Measurements from ENCODE around the gene GART.
A peak's percentile ranks its signal among the peaks of the same experiment; 100 is the strongest.
"Not testable (repeated sequence)": the region's sequence is repeated elsewhere in the genome, so short reads cannot be mapped to it uniquely, and the experiment has no call there.

GART gene

DNA sequence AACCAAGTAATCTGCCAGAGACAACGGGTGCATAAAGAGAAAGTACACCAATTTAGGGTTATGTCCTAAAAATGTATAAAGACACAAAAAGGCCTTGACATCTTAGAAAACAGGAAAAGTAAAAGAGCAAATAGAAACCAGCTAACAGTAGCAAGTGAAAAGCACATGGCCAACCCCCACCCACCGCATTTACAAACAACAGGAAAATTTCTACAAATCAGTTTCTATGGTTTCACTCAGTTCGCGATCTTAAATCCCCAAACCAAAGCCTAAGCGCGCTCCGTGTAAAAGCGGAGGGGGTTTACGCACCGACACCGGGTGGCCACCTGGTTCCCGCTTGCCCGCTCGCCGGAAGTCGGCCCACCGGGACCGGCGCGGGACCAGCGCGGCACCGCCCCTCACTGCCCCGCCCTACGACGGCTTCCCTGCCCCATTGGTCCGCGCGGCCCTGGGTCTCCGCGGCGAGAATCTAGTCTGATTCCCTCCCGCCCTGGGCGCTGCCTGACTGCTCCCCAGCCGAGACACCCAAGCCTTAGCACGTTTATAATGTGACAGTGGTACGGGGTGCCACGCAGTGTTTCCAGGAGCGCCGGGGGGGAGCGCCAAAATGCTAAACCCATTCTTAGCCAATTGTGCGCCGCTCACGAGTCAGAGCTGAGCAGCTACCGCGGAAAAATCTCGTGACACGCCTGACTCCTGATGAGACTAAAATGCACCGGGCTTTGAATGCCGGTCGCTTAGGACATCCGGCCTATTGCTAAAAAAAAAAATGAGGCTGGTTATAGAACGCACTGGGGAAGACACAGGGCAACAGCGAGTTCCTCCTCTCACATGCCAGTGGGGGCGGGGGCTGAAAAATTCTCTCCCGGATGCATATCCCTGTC, at the start of gene GART:
TSS of gene GART (minus strand) at position 362 of the 884 bp plus-strand sequence. CDS start 2,802 bp downstream, outside the sequence.
- DNase-seq = peak; percentile 60

GRCh38 chr21:33588485-33589335, 46.8 kb upstream of the GART start, which contains the start of gene DONSON:
DONSON (minus strand) TSS chr21:33588684; CDS start chr21:33588641, 43 bp downstream.
- DNase-seq = peak; percentile 79

- DNase-seq = no peak
Observed at GRCh38 chr21:33587792-33588484, 46.0 kb upstream of the GART start.

- no peak for DNase-seq
Observed at GRCh38 chr21:33586927-33587326, 45.0 kb upstream of the GART start.

GRCh38 chr21:33584455-33584854, 42.5 kb upstream of the GART start:
- no peak for DNase-seq

DNA sequence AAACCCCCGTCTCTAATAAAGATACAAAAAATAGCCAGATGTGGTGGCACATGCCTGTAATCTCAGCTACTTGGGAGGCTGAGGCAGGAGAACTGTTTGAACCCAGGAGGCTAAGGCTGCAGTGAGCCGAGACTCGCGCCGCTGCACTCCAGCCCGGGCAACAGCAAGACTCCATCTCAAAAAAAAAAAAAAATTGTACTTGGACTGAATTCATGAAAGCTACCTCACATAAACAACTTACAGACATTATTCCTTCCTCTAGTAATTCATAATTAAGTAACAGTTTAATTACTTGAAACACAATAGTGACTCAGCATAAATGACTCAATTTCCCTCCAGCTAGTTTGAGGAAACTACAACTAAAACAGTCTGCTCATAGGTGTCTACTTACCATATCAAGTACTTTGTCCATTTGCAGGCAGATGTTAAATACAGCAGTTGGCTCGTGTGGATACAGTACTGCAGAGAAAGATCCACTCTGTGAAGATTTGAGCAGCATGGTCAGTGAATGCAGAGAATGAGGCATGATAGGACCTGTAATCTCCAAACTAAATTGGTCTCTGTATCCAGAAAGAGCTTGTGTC, 37.1 kb upstream of the GART start:
- DNase-seq = no peak

GRCh38 chr21:33578214-33578613, 36.3 kb upstream of the GART start:
- DNase-seq = no peak

GRCh38 chr21:33576741-33577141, 34.8 kb upstream of the GART start:
- not testable (repeated sequence) for DNase-seq

DNA sequence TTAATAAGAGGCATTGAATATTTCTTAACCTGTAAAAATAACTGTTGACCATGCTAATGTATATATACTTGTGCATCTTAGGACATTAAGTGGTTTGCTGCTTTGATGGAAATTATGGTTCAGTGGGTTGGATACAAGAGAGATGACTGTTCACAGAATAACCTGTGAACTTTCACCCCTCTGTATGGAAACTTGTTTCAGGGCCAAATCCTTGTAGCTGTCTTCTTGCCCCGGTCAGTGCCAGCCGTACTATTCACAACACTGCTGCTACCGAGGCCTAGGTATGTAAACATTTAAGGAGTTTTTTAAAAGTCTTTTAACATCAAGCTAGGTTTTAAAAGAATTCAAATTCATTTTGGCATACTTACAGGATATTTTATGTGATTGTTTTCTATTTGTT, 30.4 kb upstream of the GART start:
- no peak for DNase-seq

- DNase-seq = no peak
Observed at GRCh38 chr21:33569991-33570390, 28.1 kb upstream of the GART start.

DNA sequence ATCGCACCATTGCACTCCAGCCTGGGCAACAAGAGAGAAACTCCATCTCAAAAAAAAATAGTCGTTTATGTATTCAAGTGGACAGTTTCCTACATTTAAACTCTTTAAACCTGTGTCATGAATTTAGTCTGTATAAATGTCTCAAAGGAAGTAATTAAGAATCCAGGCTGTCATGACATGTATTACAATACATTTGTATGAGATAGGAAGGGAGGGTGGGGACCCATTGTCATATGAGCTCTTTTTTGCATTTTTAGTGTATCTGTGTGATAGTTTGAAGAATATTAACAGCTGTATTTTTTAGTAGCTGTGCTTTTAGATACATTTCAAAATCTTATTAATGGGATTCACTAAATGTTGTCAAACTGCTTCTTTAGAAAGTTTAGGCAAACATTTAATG, 26.5 kb upstream of the GART start:
- no peak for DNase-seq

DNA sequence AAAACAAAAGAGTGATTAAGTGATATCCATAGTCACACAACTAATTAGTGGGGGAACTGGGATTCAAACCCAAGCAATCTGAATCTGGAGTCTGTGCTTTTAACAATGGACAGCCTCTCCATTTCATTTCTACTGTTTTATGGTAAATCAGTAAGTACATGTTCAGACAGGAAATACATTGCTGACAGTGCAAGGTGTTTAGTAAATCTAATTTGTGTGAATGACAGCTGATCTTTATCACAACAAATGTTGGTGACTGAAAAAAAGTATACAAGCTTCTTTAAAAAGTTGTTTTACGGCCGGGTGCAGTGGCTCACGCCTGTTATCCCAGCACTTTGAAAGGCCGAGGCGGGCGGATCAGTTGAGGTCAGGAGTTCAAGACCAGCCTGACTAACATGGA, 26.0 kb upstream of the GART start:
- DNase-seq = no peak

DNA sequence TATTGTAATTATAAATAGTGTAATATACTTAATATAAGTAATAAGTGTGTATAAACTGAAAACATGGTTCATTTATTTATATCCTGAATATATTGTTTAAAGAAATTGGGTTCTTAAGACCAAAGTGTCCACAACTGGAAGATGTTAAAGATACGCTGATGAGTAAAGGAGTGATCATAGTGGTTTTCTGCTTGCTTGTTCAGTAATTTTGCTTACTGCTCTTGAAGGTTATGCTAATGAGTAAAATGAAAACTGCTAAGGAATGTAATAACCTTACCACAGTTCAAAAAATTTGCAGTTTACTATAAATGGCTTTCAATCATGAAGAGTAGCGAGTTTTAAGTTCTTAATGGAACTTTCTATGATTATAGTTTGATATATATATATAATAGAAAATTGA, 24.6 kb upstream of the GART start:
- DNase-seq = no peak

DNA sequence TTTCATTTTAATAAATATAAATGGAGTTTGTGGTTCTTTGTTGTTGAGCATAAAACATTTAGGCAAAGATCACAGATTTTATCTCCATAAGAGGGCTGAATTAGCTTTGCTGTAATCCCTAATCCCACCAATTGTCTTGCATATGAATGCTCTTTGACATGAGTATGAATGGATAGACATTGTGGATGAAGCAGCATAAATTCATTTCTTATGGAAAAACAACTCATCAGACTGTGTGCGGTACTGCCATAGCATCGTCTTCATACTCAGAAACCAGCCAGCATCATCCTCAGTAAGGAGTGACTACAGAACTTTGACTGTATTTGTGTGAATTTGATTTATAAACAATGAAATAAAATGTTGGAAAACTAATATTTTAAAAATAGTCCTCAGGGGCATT, 20.5 kb upstream of the GART start:
- DNase-seq = no peak

DNA sequence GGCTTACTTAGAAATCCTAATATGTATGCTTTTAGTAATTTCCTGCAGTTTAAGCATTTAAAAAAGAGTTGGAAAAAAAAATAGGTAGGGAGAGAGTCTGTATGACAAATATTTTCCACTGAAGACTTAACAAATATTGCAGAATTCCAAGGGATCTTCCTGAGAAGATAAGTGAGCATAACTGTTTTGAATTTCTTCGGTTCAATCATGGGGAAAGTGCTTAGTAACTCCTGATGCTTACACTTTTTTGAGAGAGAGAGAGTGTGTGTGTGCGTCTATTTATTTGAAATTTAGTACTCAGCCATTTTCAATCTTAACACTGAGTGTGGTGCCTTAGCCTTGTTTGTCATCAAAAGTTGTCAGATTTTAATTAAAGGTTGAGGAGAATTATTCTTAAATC, 19.5 kb upstream of the GART start:
- DNase-seq = no peak

- DNase-seq = no peak
Observed at GRCh38 chr21:33560965-33561364, 19.0 kb upstream of the GART start.

DNA sequence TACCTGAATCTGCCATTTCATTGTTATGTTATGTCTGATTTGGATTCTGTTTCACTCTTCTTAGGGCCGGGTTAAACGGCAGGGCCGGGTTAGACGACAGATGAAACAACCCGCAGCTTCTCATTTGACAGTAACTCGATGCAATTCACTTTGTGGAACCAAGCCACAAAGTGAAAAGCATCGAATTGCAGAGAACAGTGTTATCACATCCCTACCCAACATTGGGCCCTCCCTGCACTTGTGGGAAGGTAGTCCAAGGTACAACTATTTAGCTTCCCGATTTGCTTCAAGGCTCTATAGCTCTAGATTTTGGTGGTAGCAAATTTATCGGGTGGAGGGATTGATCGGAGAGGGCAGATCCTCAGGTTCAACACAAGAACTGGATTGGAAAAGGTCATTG, 17.9 kb upstream of the GART start:
- DNase-seq = no peak

DNA sequence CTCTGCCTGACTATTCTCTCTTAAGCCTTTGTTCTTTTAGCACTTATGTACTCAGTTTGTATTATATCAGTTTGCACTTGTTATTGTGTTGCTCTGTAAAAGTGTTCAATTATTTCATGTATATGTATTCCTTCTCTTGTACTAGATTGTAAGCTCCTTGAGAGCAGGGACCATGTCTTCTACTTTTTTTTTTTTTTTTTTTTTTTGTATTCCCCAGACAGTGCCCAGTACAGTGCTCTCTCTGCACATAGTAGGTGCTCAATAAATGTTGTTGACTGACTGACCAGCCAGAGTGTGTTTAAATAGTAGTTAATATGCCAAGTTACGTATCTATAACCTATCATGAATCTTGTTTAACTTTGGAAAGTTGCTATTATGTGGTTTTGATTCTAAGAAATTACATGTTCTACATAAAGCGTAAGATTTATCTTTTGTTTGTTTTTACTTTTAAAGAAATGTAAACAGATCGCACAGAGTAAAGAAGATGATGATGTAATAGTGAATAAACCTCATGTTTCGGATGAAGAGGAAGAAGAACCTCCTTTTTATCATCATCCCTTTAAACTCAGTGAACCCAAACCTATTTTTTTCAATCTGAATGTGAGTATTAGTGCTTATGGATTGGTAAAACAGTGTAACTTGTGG, 17.0 kb upstream of the GART start:
- DNase-seq = no peak

DNA sequence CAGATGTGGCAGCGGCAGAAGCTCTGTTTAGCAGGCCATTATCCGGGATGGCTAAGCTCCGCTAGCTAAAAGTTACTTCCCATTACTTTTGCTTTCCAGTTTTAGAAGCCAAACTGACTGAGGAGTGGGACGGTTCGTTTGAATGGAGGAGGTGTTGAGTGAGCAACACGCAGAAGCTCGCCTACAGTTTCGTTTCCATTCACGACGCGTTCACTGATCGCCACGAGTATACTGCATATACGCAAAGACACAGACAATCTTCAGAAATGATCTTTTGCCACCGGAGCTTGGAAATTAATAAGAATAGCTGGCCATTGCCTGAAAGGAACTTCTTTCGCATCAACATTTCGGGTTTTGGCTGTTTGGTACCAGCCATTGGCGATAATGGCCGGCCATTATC, 15.5 kb upstream of the GART start:
- DNase-seq = no peak

- DNase-seq = no peak
Observed at GRCh38 chr21:33554982-33555344, 13.0 kb upstream of the GART start.

DNA sequence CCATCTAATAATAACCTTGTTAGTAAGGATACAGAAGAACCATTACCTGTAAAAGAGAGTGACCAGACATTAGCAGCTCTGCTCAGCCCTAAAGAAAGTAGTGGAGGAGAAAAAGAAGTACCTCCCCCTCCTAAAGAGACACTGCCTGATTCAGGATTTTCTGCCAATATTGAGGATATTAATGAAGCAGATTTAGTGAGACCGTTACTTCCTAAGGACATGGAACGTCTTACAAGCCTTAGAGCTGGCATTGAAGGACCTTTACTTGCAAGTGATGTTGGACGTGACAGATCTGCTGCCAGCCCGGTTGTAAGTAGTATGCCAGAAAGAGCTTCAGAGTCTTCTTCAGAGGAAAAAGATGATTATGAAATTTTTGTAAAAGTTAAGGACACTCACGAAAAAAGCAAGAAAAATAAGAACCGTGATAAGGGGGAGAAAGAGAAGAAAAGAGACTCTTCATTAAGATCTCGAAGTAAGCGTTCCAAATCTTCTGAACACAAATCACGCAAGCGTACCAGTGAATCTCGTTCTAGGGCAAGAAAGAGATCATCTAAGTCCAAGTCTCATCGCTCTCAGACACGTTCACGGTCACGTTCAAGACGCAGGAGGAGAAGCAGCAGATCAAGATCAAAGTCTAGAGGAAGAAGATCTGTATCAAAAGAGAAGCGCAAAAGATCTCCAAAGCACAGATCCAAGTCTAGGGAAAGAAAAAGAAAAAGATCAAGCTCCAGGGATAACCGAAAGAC, 12.5 kb upstream of the GART start:
- DNase-seq = no peak
